H9 (cell line): Measurements from ENCODE around the gene SEZ6. TPM values are rescaled to one million over a fixed set of nuclear protein-coding genes. Genes with fewer than 3 reads are reported as not detected.

ENCODE experiments used
- DNase-seq: peaks from one replicate; pipeline ENCODE4 v3.0.0-alpha.2; 2017
- H2AFZ ChIP-seq: one replicate; pipeline ENCODE4 v1.6.1; 2013; ENCODE audit warnings: mild to moderate bottlenecking, low read length, control low read depth, moderate library complexity
- H2AK5ac ChIP-seq: 2 replicates; pipeline ENCODE4 v1.6.1; 2013; ENCODE audit warnings: low read length, control low read depth, mixed read lengths; ENCODE audit not compliant: insufficient read length
- H2BK120ac ChIP-seq: one replicate; pipeline ENCODE4 v1.6.1; 2013; ENCODE audit warnings: low read depth, mild to moderate bottlenecking, low read length, control low read depth, inconsistent platforms; ENCODE audit not compliant: poor library complexity, severe bottlenecking
- H2BK12ac ChIP-seq: 2 replicates; pipeline ENCODE4 v1.6.1; 2013; ENCODE audit warnings: low read length, control low read depth, mixed read lengths, low read depth; ENCODE audit not compliant: insufficient read length
- H2BK15ac ChIP-seq: 2 replicates; pipeline ENCODE4 v1.6.1; 2013; ENCODE audit warnings: low read depth, low read length, control low read depth
- H2BK20ac ChIP-seq: one replicate; pipeline ENCODE4 v1.6.1; 2013; ENCODE audit warnings: low read depth, mild to moderate bottlenecking, low read length, control low read depth, inconsistent platforms; ENCODE audit not compliant: poor library complexity, severe bottlenecking
- H2BK5ac ChIP-seq: 2 replicates; pipeline ENCODE4 v1.6.1; 2013; ENCODE audit warnings: low read length, control low read depth, mixed read lengths; ENCODE audit not compliant: insufficient read length
- H3K14ac ChIP-seq: 2 replicates; pipeline ENCODE4 v1.6.1; 2013; ENCODE audit warnings: low read length, control low read depth; ENCODE audit not compliant: insufficient read depth
- H3K18ac ChIP-seq: 2 replicates; pipeline ENCODE4 v1.6.1; 2013; ENCODE audit warnings: low read depth, mild to moderate bottlenecking, mixed read lengths, low read length, control low read depth; ENCODE audit not compliant: insufficient read length
- H3K23ac ChIP-seq: 2 replicates; pipeline ENCODE4 v1.6.1; 2013; ENCODE audit warnings: low read length, control low read depth, mixed read lengths, low read depth; ENCODE audit not compliant: insufficient read length
- H3K23me2 ChIP-seq: 2 replicates; pipeline ENCODE4 v1.6.1; 2013; ENCODE audit warnings: low read depth, mild to moderate bottlenecking, mixed read lengths, low read length, control low read depth; ENCODE audit not compliant: insufficient read length, poor library complexity, severe bottlenecking
- H3K27ac ChIP-seq: 2 replicates; pipeline ENCODE4 v1.5.1; 2013; ENCODE audit warnings: low read length, control low read depth, mixed read lengths, low read depth; ENCODE audit not compliant: insufficient read length
- H3K27me3 ChIP-seq: 2 replicates; pipeline ENCODE4 v1.6.1; 2013; ENCODE audit warnings: low read length, control low read depth, inconsistent platforms; ENCODE audit not compliant: insufficient read depth
- H3K4ac ChIP-seq: 2 replicates; pipeline ENCODE4 v1.6.1; 2013; ENCODE audit warnings: low read depth, mild to moderate bottlenecking, control low read depth, inconsistent platforms, low read length, moderate library complexity
- H3K4me1 ChIP-seq: 2 replicates; pipeline ENCODE4 v1.6.1; 2013; ENCODE audit warnings: low read length, control low read depth, inconsistent platforms; ENCODE audit not compliant: insufficient read depth
- H3K4me2 ChIP-seq: 2 replicates; pipeline ENCODE4 v1.6.1; 2013; ENCODE audit warnings: low read length, control low read depth, mixed read lengths; ENCODE audit not compliant: insufficient read length, insufficient read depth
- H3K56ac ChIP-seq: 2 replicates; pipeline ENCODE4 v1.6.1; 2013; ENCODE audit warnings: low read depth, mild to moderate bottlenecking, mixed read lengths, low read length, control low read depth; ENCODE audit not compliant: insufficient read length
- H3K79me1 ChIP-seq: 2 replicates; pipeline ENCODE4 v1.6.1; 2013; ENCODE audit warnings: low read depth, mild to moderate bottlenecking, moderate library complexity, low read length, control low read depth, inconsistent platforms; ENCODE audit not compliant: insufficient read depth, poor library complexity, severe bottlenecking
- H3K79me2 ChIP-seq: 2 replicates; pipeline ENCODE4 v1.6.1; 2013; ENCODE audit warnings: low read length, control low read depth, inconsistent platforms; ENCODE audit not compliant: insufficient read depth
- H3K9ac ChIP-seq: 2 replicates; pipeline ENCODE4 v1.6.1; 2013; ENCODE audit warnings: low read length, control low read depth, mixed read lengths; ENCODE audit not compliant: insufficient read length; ENCODE audit errors: extremely low read depth
- H3K9me3 ChIP-seq: one replicate; pipeline ENCODE4 v1.6.1; 2013; ENCODE audit warnings: low read depth, low read length, inconsistent platforms; ENCODE audit not compliant: control insufficient read depth
- H3T11ph ChIP-seq: one replicate; pipeline ENCODE4 v1.6.1; 2013; ENCODE audit warnings: mild to moderate bottlenecking, low read length, control low read depth, inconsistent platforms
- H4K20me1 ChIP-seq: one replicate; pipeline ENCODE4 v1.6.1; 2013; ENCODE audit not compliant: control insufficient read depth, insufficient read length, insufficient read depth
- H4K5ac ChIP-seq: 2 replicates; pipeline ENCODE4 v1.6.1; 2013; ENCODE audit warnings: low read depth, mild to moderate bottlenecking, mixed read lengths, low read length, control low read depth; ENCODE audit not compliant: insufficient read length
- H4K8ac ChIP-seq: replicated peaks from 2 replicates; pipeline ENCODE4 v1.6.1; 2013; ENCODE audit warnings: low read length, control low read depth, mixed read lengths, low read depth; ENCODE audit not compliant: insufficient read length
- H4K91ac ChIP-seq: 2 replicates; pipeline ENCODE4 v1.6.1; 2013; ENCODE audit warnings: low read depth, mild to moderate bottlenecking, moderate library complexity, mixed read lengths, low read length, control low read depth; ENCODE audit not compliant: insufficient read length
- H3K27ac Mint-ChIP-seq, 3 experiments: 2 replicates in 2 of 3; 3 replicates in 1 of 3; pipeline ENCODE4 v1.8.0; 2020 to 2021; ENCODE audit warnings: mixed read lengths in 3 of 3, mild to moderate bottlenecking in 1 of 3, moderate library complexity in 1 of 3
- H3K27me3 Mint-ChIP-seq: 2 replicates; pipeline ENCODE4 v1.8.0; 2021; ENCODE audit warnings: low read depth, mild to moderate bottlenecking, moderate library complexity, mixed read lengths
- H3K36me3 Mint-ChIP-seq, 3 experiments: 2 replicates in 2 of 3; 3 replicates in 1 of 3; pipeline ENCODE4 v1.8.0; 2020 to 2021; ENCODE audit warnings: low read depth in 3 of 3, mixed read lengths in 3 of 3; ENCODE audit not compliant: insufficient read depth in 1 of 3
- H3K4me1 Mint-ChIP-seq, 2 experiments: 2 replicates each; pipeline ENCODE4 v1.8.0; 2020; ENCODE audit warnings: mixed read lengths in 2 of 2
- H3K4me3 Mint-ChIP-seq, 2 experiments: 2 replicates in 1 of 2; 3 replicates in 1 of 2; pipeline ENCODE4 v1.8.0; 2020 to 2021; ENCODE audit warnings: mild to moderate bottlenecking in 2 of 2, mixed read lengths in 2 of 2, moderate library complexity in 1 of 2
- H3K9me3 Mint-ChIP-seq, 2 experiments: 2 replicates in 1 of 2; 3 replicates in 1 of 2; pipeline ENCODE4 v1.8.0; 2020; ENCODE audit warnings: mild to moderate bottlenecking in 2 of 2, mixed read lengths in 2 of 2, moderate library complexity in 1 of 2
- WGBS: extraction: QIAGEN DNeasy Blood & Tissue Kit; methylation state at CpG from one replicate; pipeline ENCODE4 v1.1.7; 2013; ENCODE audit warnings: missing lambda C conversion rate, low lambda C conversion rate, mixed read lengths; ENCODE audit not compliant: insufficient read length; ENCODE audit errors: extremely low coverage; 5-methylcytosine and 5-hydroxymethylcytosine counted together
- total RNA-seq: library from RNA; stranded (reverse); gene quantifications from 2 replicates; pipeline ENCODE4 v1.2.1, GENCODE V29; 2021
- TF ChIP-seq, protein P1 (sequence below): fragments of 200-600 bp; sonication (generic); conservative IDR thresholded peaks from 3 replicates; pipeline ENCODE4 v1.8.0; 2021; ENCODE audit warnings: antibody characterized with exemption, mild to moderate bottlenecking

Gene SEZ6
- total RNA-seq, 1 experiment from 2014 or later = 1.8 TPM

- no peak overlapping the region for H3K27ac Mint-ChIP-seq
- no peaks in the 10 kb centered on the region for H3K9me3 ChIP-seq
Observed at GRCh38 chr17:28917465-28917864, 88.4 kb downstream of the SEZ6 start.

More at GRCh38 chr17:28917465-28917864, 88.4 kb downstream of the SEZ6 start:
- Histone ChIP-seq H3T11ph (no peak overlapping the region), H4K8ac (no peak overlapping the region), H4K91ac (no peak overlapping the region), H2BK20ac (no peak overlapping the region), H3K79me2 (no peaks in the 10 kb centered on the region), H3K27ac (no peak overlapping the region), H2BK15ac (no peak overlapping the region), H3K4ac (no peak overlapping the region), H2AFZ (no peak overlapping the region), H2AK5ac (no peak overlapping the region), H3K4me2 (no peak overlapping the region), H4K20me1 (no peaks in the 10 kb centered on the region), H3K14ac (no peak overlapping the region), H2BK5ac (no peak overlapping the region), H2BK120ac (no peak overlapping the region), H3K27me3 (no peaks in the 10 kb centered on the region), H3K23me2 (no peaks in the 10 kb centered on the region), H2BK12ac (no peak overlapping the region), H3K23ac (no peak overlapping the region), H3K56ac (no peak overlapping the region), H3K18ac (no peak overlapping the region), H3K9ac (no peak overlapping the region), H3K79me1 (no peaks in the 10 kb centered on the region), H4K5ac (no peak overlapping the region), H3K4me1 (no peaks in the 10 kb centered on the region)
- no CpG with 5 or more reads among the region's 5 CpGs for WGBS
- Mint-ChIP-seq H3K4me1 (no peaks in the 10 kb centered on the region), H3K9me3 (no peaks in the 10 kb centered on the region), H3K27me3 (no peaks in the 10 kb centered on the region), H3K4me3 (no peak overlapping the region), H3K36me3 (peaks cover 75 to 91% (median 89%) of the 10 kb centered on the region in 3 experiments)
- DNase-seq = no peak
- TF ChIP-seq, protein P1, sequence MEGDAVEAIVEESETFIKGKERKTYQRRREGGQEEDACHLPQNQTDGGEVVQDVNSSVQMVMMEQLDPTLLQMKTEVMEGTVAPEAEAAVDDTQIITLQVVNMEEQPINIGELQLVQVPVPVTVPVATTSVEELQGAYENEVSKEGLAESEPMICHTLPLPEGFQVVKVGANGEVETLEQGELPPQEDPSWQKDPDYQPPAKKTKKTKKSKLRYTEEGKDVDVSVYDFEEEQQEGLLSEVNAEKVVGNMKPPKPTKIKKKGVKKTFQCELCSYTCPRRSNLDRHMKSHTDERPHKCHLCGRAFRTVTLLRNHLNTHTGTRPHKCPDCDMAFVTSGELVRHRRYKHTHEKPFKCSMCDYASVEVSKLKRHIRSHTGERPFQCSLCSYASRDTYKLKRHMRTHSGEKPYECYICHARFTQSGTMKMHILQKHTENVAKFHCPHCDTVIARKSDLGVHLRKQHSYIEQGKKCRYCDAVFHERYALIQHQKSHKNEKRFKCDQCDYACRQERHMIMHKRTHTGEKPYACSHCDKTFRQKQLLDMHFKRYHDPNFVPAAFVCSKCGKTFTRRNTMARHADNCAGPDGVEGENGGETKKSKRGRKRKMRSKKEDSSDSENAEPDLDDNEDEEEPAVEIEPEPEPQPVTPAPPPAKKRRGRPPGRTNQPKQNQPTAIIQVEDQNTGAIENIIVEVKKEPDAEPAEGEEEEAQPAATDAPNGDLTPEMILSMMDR = no peak
